ENCODE data around the gene PTP4A1. TPM values are rescaled to one million over a fixed set of nuclear protein-coding genes. Genes with fewer than 3 reads are reported as not detected.

The PTP4A1 gene
- polyA plus RNA-seq, 1 donor from 2014 or later = 57.6 TPM

DNA sequence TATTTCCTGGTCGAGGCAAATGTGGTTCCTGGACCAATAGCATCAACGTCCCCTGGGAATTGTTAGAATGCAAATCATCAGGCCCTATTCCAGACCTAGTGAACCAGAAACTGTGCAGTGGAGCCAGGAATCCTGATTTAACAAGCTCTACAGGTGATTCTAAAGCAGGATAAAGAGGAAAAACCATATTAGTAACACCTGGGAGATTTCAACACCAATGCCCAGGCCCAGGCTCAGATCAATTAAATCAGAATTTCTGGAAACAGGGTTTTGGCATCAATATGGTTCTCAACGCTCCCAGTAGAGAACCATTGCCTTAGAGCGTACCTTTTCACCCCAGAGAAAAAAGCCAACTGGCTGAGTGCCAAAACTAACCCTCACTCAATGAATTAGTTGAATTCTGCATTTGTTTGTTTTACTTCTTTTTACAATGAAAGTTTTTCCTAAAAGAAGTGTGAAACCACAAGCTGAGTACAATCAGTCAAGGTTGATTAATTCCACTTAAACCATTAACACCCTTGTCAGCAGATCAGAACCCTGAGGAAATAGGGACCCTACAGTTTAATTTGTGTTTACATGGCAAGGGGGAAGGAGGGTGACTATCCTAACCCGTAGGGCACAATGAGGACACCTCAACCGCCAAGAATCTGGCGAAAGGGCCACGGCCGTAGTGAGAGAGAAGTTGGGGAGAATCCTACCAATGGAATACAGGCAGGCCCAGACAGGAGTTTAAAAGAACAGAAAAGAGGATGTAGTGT lies 34.9 kb upstream of the PTP4A1 start:
- H2AFZ ChIP-seq (ENCODE audit: low read depth, low read length) = no peak overlapping the region
- no peaks in the 10 kb centered on the region for H3K27me3 ChIP-seq (ENCODE audit: insufficient read depth, low read depth, low read length)
- H3K9me3 ChIP-seq (ENCODE audit: low read length) = no peaks in the 10 kb centered on the region
- no peaks in the 10 kb centered on the region for H4K20me1 ChIP-seq (ENCODE audit: insufficient read depth)
- no peaks in the 10 kb centered on the region for H3K79me2 ChIP-seq (replicated peaks; ENCODE audit: insufficient read depth, low read length)
- H3K9ac ChIP-seq (ENCODE audit: low read length) = no peak overlapping the region
- no peak overlapping the region for H3K4me2 ChIP-seq (ENCODE audit: low read length)
- no peaks in the 10 kb centered on the region for H3K36me3 ChIP-seq (ENCODE audit: insufficient read depth, low read length)
- no peak for TF ChIP-seq EP300 (conservative IDR thresholded peaks at IDR 0.05; ENCODE audit: poor library complexity, severe bottlenecking)
- TF ChIP-seq RAD21 (conservative IDR thresholded peaks at IDR 0.05) = no peak
- no peak for TF ChIP-seq EZH2 (IDR thresholded peaks at IDR 0.05; ENCODE audit: borderline replicate concordance, insufficient read depth, low read length, poor library complexity, severe bottlenecking)
- TF ChIP-seq TAF1 (IDR thresholded peaks at IDR 0.05; ENCODE audit: low read depth) = no peak
- TF ChIP-seq, protein P1, sequence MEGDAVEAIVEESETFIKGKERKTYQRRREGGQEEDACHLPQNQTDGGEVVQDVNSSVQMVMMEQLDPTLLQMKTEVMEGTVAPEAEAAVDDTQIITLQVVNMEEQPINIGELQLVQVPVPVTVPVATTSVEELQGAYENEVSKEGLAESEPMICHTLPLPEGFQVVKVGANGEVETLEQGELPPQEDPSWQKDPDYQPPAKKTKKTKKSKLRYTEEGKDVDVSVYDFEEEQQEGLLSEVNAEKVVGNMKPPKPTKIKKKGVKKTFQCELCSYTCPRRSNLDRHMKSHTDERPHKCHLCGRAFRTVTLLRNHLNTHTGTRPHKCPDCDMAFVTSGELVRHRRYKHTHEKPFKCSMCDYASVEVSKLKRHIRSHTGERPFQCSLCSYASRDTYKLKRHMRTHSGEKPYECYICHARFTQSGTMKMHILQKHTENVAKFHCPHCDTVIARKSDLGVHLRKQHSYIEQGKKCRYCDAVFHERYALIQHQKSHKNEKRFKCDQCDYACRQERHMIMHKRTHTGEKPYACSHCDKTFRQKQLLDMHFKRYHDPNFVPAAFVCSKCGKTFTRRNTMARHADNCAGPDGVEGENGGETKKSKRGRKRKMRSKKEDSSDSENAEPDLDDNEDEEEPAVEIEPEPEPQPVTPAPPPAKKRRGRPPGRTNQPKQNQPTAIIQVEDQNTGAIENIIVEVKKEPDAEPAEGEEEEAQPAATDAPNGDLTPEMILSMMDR (IDR thresholded peaks at IDR 0.05; ENCODE audit: poor library complexity, severe bottlenecking) = no peak
- no peak for TF ChIP-seq REST (IDR thresholded peaks at IDR 0.05; ENCODE audit: borderline replicate concordance)
- TF ChIP-seq MXI1 (conservative IDR thresholded peaks at IDR 0.05; ENCODE audit: poor library complexity, severe bottlenecking) = no peak
- TF ChIP-seq SMC3 (conservative IDR thresholded peaks at IDR 0.05; ENCODE audit: poor library complexity) = no peak
- TF ChIP-seq POLR2AphosphoS5 (IDR thresholded peaks at IDR 0.05) = no peak
- no peak overlapping the region for H3K4me3 ChIP-seq (ENCODE audit: low read length)
- H3K27ac ChIP-seq (ENCODE audit: low read length) = no peak overlapping the region
- no peaks in the 10 kb centered on the region for H3K9me2 ChIP-seq (ENCODE audit: insufficient read depth, low read length)
- H3F3A ChIP-seq (ENCODE audit: insufficient read depth, low read length, poor library complexity, severe bottlenecking) = no peaks in the 10 kb centered on the region

DNA sequence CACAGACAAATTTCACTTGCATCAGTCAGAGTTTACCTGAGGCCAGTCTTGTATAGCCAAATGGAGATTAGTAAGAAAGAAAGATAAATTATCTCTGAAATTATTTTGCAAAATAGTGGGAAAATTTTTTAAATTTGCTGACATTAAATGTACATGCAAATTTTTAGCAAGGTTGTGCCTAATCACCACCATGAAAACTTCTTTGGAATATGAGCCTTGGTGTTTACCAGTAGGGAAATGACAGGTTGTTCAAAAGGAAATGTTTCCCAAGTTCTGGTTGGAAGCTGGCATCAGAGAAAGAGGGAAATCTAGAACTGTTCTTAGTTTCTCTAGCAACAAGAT lies 34.4 kb upstream of the PTP4A1 start:
- no peak overlapping the region for H3K4me2 ChIP-seq (ENCODE audit: low read length)
- no peak overlapping the region for H2AFZ ChIP-seq (ENCODE audit: low read depth, low read length)
- H3K27me3 ChIP-seq (ENCODE audit: insufficient read depth, low read depth, low read length) = no peaks in the 10 kb centered on the region
- H3K4me3 ChIP-seq (ENCODE audit: low read length) = no peak overlapping the region
- H3K79me2 ChIP-seq (replicated peaks; ENCODE audit: insufficient read depth, low read length) = no peaks in the 10 kb centered on the region
- no peak for TF ChIP-seq RAD21 (conservative IDR thresholded peaks at IDR 0.05)
- TF ChIP-seq, protein P1 (IDR thresholded peaks at IDR 0.05; ENCODE audit: poor library complexity, severe bottlenecking) = no peak
- no peaks in the 10 kb centered on the region for H3K9me2 ChIP-seq (ENCODE audit: insufficient read depth, low read length)
- H3F3A ChIP-seq (ENCODE audit: insufficient read depth, low read length, poor library complexity, severe bottlenecking) = no peaks in the 10 kb centered on the region
- H3K36me3 ChIP-seq (ENCODE audit: insufficient read depth, low read length) = no peaks in the 10 kb centered on the region
- H3K27ac ChIP-seq (ENCODE audit: low read length) = no peak overlapping the region
- H4K20me1 ChIP-seq (ENCODE audit: insufficient read depth) = no peaks in the 10 kb centered on the region
- H3K9ac ChIP-seq (ENCODE audit: low read length) = no peak overlapping the region
- H3K9me3 ChIP-seq (ENCODE audit: low read length) = no peaks in the 10 kb centered on the region

All from neural cell (in vitro differentiated cells).